ENCODE measurements around the gene SLC6A9.

The SLC6A9 gene

DNA sequence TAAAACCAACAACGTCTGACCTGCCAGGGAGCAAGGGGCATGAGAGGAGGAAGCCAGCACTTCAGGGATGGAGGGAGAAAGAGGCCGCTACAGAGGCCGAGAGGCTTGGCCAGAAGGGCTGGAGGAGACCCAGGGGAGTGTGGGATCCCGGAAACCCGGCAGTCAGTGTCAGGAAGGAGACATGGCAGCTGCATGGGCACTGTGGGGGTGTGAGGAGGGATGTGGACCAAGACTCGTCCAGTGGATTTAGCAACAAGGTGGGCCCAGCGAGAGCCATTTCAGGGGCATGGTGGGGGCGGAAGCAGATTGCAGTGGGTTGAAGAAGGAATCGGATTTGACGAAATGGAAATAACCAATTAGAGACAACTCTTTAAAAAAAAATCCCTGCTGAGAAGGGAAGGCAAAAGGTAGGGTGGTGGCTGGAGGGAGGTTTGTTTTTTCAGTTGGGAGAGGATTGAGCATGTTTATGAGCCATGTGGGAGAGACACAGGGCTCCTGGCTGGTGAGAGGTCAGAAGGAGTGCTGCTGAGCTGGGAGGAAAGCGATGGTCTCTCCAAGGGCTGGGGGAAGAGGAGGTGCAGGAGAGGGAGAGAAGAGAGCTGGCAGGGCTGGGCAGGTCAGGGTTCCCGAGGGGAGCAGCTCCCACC lies 47.9 kb downstream of the SLC6A9 start:
- TF ChIP-seq, protein P1, sequence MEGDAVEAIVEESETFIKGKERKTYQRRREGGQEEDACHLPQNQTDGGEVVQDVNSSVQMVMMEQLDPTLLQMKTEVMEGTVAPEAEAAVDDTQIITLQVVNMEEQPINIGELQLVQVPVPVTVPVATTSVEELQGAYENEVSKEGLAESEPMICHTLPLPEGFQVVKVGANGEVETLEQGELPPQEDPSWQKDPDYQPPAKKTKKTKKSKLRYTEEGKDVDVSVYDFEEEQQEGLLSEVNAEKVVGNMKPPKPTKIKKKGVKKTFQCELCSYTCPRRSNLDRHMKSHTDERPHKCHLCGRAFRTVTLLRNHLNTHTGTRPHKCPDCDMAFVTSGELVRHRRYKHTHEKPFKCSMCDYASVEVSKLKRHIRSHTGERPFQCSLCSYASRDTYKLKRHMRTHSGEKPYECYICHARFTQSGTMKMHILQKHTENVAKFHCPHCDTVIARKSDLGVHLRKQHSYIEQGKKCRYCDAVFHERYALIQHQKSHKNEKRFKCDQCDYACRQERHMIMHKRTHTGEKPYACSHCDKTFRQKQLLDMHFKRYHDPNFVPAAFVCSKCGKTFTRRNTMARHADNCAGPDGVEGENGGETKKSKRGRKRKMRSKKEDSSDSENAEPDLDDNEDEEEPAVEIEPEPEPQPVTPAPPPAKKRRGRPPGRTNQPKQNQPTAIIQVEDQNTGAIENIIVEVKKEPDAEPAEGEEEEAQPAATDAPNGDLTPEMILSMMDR (IDR thresholded peaks at IDR 0.05): no peak

DNA sequence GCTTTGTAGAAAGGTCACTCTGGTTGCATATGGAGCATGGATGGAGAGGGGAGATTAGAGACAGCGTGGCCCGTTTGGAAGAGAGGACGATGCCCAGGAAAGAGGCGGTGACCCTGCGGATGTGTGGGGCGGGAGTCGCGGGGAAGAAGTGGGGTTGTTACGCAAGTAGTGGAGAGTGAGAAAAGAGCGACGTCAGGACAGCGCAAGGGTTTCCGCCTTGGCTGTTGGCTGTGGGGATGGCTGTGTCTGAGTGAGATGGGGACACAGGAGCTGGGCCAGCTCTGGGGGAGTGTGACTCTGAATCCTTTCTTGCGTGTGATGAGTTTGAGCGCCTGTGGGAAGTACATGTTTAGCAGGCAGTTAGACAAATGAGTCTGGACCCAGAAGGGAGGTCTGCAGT lies 48.5 kb downstream of the SLC6A9 start:
- TF ChIP-seq, protein P1 (IDR thresholded peaks at IDR 0.05): no peak

DNA sequence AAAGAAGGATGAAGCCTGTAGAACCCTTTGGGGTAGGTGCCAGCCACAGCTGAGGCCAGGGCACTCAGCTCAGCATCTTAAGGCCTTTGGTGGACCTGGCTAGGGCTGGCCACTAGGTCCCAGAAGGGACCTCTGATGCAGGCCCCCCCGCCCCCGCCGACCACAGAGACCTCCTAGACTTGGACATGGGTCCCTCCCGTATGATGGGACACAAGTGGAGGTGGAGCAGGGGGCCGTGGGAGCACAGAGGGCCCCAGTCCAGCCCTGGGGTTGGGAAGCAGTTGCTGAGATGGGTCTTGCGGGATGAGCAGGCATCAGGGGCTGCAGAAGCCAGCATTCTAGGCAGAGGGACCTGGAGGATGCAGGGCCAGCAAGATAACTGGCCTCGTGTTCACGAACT lies 49.0 kb downstream of the SLC6A9 start:
- TF ChIP-seq, protein P1 (IDR thresholded peaks at IDR 0.05): no peak

DNA sequence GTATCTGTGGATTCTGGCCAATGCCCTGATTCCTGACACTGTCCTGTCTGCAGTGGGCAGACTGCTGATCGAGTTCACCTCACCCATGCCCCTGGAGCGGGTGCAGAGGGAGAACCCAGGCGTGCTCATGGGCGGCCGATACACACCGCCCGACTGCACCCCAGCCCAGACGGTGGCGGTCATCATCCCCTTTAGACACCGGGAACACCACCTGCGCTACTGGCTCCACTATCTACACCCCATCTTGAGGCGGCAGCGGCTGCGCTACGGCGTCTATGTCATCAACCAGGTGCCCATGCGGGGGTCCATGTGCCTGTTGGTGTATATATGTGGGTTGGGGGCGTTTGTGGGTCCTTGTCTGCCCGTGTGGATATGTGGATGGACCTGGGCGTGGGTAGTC lies 49.6 kb downstream of the SLC6A9 start:
- TF ChIP-seq, protein P1 (IDR thresholded peaks at IDR 0.05): no peak

DNA sequence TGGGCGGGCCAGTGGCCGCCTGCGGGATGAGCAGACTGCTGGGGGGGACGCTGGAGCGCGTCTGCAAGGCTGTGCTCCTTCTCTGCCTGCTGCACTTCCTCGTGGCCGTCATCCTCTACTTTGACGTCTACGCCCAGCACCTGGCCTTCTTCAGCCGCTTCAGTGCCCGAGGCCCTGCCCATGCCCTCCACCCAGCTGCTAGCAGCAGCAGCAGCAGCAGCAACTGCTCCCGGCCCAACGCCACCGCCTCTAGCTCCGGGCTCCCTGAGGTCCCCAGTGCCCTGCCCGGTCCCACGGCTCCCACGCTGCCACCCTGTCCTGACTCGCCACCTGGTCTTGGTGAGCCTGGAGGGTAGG lies 50.1 kb downstream of the SLC6A9 start:
- TF ChIP-seq, protein P1 (IDR thresholded peaks at IDR 0.05): no peak

DNA sequence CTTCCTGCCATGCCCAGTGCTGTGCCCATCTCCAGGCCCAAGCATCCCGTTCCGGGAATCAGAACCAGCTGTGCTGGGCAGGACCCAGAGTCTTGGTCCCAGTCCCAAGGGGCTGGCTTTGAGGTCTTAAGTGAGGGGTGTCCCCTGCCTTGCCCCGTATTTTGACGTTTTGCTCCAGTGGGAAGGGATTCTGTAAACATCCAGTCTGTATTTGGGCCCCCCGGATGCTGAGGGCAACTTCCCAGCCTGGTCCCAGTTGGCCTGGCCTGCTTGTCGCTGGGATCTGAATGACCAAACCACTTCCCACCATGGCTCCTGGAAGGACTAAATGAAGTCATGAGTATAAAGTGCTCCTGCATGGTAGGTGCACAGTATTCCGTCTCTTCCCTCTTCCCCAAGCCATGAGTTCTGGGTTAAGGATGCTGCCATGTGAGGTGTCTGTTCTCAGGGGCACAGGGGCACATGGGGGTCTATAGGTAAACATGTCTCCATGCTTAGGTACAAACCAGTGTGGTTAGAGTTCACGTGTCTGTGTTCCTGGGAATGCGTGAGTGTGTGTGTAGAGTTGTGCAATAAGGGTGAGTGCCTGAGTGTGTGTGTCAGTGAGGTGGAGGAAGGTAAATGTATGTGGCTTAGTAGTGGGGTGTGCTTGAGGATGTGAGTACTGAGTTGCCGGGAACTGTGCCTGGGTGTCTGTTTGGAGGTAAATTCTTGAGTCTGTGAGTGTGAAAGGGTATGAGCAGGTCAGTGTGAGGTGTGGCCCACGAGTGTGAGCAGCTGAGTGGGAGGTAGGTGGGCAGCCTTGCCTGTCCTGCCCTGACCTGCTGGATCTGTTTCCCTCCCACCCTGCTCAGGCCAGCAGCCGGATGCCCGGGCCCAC lies 50.8 kb downstream of the SLC6A9 start:
- TF ChIP-seq, protein P1 (IDR thresholded peaks at IDR 0.05): no peak

DNA sequence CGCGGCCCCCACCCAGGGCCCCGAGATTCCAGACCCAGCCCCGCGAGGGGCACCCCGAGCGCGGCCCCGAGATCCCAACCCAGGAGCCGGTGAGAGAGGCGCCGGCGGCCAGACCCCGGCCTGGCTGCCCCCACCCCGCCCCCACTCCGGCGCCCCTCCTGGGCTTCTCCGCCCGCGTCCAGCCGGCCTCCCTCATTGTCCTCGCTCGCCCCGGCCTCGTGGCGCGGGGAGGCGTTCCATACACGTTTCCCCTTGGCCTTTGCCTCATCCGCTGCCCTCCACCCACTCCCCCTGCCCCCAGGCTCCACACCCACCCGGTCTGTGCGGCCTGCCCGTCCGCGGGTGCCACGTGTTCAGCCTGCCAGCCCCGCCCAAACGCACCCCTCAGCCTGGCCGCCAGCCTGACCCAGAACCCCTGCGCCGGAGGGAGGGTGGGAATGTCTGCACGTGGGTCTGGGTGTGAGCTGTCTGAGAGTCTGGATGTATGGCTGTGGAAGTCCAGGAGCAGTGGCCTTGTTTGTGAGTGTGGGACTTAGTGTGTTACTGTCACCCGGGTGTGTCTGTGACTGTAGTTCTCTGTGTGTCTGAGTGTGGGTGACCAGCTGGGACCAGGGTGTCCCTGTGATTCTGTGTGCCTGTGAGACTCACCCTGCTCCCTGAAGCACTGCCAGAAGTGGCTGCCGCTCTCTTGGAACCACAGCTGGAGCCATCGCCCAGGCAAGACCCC lies 51.6 kb downstream of the SLC6A9 start:
- TF ChIP-seq, protein P1 (IDR thresholded peaks at IDR 0.05): no peak
